Stimulated activated CD8-positive, alpha-beta memory T cell treated with anti-CD3 and anti-CD28 coated beads, Interleukin-15, amount 100 ng/mL, for 48 hours (primary cell): ENCODE results near the gene TMEM150B.

Experiments
- DNase-seq, 2 donors: peaks; one replicate each; pipeline ENCODE4 v3.0.0-alpha.2; 2020; ENCODE audit warnings: low read depth in 2 of 2

TMEM150B gene

DNA sequence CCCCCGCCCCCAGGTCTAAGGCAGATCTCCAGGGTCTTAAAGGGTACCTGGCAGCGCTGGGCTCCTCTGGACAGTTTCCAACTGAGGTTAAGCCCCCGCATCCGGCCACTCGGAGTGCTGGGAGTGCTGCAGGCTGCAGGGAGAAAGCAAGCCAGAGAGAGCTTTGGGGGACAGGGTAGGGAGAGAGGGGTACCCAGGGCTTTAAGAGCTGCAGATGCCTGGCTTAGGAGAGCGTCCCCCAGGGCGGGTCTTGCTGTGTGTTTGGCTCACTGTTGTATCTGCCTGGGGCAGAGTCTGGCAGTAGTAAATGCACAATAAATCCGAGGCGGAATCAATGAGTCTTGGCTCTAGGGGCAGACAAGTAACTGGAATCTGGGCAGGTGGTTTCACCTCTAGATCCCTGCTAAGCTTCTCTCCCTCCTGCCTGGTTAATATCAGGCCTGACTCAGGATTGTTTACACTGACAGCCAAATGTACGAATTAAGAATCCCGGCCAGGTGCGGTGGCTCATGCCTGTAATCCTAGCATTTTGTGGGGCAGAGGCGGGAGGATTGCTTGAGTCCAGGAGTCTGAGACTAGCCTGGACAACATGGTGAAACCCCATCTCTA, 30.2 kb upstream of the TMEM150B start:
- DNase-seq = no peak

GRCh38 chr19:55354698-55355212, 29.6 kb upstream of the TMEM150B start, which contains the start of gene COX6B2:
Gene COX6B2 (minus strand): TSS chr19:55354719. CDS start chr19:55354521, 198 bp downstream.
- no peak for DNase-seq

DNA sequence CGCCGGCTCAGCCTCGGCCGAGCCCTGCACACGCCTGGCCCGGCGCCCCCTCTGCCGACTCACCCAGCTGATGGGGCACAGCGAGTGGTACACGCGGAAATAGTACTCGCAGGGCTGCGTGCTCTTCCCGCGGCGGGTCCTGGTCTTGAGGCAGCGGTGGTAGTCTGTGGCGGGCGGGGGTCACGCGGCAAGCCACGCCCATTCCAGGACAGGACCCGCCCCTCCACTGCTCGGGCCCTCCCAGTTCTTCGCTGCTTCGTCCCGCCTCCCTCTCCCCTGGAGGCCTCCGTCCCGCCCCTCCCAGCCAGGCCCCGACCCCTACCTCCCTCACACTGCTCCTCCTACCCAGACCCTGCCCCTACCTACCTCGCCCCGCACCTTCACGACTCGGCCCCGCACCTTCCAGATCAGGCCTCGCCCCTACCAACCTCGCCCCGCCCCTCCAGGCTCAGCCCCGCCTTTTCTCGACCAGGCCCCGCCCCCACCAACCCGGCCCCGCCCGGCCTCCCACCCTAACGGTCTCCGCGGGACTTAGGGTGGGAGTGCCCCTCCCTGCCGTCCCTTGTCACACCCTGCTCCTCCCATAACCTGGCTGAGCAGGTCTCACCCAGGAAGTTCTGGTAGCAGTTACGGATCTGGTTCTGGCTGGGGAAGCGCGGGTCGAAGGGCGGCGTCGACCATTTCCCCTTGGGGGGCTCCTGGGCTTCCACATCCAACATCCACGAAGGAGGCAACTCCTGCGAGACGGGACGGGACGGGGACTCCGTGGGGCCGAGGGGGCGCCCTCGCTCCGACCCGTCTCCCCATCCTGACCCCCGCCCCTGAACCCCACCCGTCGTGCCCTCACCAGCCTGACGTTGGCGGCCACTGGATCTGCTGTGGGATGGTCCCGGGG, 28.9 kb upstream of the TMEM150B start:
- peak in 1 of 2 donors; percentile 27 for DNase-seq

- no peak for DNase-seq
Measured at GRCh38 chr19:55353356-55353802, 28.2 kb upstream of the TMEM150B start.

GRCh38 chr19:55352549-55353145, 27.5 kb upstream of the TMEM150B start:
- no peak for DNase-seq

DNA sequence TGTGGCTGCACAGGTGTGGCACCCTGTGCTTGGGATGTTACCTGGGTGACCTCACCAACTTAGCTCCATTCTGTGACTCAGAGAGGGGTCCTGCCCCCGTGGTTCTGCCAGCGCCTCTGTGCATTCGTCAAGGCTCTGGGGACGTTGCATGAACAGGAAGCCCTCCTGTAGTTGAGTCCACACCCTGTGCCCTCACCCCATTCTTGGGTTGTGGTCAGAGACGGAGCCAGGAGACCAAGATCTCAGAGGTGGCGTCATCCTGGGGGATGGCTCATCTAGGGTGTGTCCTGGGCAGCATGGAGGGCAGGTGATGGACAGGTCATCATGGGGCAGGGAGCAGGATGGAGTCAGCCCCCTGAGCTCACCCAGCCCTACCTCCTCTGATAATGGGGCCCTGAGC, 26.9 kb upstream of the TMEM150B start:
- no peak for DNase-seq

DNA sequence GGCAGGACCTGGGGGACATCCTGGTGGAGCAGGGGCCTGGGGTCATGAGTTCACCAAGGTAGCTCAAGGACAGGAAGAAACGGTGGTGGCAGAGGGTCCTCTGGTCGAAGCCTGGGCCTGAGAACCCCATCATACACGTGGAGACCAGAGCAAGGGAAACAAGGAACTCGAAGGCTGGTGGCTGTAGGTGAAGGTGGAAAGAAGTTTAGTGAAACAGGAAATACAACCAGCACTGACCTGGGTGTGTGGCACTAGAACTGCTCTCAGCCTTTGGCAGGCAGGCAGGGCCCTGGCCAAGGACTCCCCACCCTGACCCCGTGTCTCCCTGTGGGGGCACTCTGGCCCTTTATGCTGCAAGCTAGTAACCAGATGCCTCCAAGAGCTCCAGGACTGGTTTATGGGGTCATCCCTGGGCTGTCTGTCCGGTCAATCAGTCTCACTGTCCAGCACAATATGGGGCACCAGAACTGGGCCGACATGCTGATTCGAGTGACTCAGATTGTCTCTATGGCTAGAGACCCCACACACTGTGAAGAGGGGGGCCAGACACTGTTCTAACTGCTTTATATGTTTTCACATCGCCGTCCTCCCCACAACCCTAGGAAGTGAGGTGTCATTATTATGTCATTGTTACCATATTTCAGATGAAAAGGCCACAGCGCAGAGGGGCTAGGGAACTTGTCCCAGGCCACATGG, 25.6 kb upstream of the TMEM150B start:
- DNase-seq = no peak

DNA sequence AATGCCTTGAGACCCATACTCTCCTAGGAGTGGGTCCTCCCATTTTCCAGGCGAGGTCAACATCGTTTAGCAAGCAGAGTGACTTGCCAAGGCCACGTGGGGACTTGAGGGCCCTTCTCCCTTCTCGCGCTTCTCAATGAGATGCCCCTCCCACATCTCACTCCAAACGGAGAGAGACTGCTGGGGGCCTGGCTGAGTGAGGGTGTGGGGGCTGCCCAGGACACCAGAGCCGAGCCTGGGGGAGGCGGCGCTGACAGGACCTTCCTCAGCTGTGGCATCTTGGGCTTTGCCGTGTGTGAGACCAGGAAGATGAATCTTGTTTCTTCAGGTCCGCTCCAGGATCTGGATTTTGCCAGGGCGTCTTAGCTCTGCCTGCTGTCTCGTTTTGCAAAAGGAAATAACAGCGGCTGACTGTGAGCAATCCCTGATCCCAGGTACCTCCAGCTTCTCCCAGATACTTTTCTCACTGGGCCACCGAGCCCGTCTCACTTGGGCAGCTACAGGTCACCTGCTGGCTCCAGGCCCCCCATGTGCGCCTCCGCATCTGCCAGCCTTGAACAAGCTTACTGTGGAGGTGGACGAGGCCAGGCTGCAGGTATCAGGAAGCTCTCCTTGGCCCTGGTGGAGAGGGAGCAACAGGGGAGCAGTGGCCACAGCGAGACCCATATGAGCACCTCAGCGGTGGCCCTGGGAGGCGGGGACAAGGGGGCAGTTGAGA, 23.3 kb upstream of the TMEM150B start:
- DNase-seq = no peak

DNA sequence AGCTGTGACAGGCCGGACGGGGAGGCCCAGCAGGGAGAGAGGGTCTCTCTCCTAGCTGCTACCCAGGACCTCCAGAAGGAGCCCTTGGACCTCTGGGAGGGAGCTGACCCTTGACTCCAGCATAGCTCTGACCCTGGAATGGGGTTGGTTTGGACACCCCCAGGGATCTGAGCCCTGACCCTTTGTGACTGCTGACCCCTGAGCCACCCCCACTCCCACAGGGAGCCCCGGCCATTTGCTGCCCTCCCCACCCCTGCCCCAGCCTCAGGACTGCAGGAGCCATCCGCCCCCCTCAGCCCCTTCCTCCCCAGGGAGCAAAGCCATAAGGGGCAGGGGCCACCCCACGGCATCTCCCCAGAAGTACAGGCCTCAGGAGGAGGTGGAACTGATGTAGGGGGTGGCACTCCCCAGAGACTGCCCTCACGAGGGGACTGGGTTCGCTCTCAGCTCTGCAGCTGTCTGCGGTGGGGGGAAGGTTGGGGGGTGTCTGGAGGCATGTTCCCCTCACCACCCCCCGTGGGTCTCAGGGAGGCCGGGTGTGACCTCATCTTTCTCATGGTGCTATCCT, 22.4 kb upstream of the TMEM150B start:
- DNase-seq = no peak

DNA sequence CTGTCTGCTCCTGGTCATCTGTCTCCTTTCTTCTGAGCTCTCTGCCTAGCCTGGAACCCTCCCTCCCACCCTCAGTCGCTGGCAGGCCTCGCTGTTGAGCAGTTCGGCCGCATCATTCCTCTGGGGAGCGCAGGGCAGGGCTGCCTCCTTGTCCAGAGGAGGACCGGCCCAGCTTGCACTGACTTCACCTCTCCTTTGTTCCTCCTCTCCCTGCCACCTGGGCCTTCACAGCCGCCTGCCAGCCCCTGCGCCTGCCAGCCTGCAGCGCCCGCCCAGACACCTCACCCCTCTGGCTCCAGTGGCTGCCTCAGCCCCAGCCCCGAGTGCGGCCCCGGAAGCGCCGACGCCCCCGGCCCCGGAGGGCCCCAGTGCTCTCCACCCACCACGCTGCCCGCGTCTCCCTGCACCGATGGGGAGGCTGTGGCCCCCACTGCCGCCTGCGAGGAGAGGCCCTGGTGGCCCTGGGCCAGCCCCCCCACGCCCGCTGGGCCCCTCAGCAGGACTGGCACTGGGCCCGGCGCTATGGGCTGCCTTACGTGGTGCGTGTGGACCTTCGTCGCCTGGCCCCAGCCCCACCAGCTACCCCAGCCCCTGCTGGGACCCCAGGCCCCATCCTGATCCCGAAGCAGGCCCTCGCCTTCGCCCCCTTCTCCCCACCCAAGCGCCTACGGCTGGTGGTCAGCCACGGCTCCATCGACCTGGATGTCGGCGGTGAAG, 21.7 kb upstream of the TMEM150B start:
- no peak for DNase-seq

GRCh38 chr19:55345818-55346724, 20.9 kb upstream of the TMEM150B start:
- no peak for DNase-seq

- no peak for DNase-seq
Measured at GRCh38 chr19:55345101-55345817, 20.1 kb upstream of the TMEM150B start.

DNA sequence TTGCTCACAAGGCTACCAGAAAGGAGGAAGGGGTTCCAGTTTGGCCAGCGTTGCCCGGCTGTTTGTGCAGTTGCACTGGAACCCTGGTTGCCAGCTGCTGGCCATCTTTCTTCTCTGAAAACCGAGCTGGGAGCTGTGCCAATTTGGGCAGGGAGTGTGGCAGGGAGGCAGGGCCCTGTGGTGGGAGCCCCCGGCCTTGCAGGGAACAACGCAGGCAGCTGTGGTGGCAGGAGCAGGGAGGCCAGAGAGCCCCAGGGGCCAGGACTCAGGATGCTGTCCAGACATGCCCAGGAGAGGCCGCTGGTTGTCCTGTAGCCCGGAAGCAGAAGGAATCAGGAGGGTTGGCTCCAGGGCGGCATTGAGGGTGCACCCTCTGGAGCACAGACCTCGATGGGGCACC, 19.3 kb upstream of the TMEM150B start:
- no peak for DNase-seq

DNA sequence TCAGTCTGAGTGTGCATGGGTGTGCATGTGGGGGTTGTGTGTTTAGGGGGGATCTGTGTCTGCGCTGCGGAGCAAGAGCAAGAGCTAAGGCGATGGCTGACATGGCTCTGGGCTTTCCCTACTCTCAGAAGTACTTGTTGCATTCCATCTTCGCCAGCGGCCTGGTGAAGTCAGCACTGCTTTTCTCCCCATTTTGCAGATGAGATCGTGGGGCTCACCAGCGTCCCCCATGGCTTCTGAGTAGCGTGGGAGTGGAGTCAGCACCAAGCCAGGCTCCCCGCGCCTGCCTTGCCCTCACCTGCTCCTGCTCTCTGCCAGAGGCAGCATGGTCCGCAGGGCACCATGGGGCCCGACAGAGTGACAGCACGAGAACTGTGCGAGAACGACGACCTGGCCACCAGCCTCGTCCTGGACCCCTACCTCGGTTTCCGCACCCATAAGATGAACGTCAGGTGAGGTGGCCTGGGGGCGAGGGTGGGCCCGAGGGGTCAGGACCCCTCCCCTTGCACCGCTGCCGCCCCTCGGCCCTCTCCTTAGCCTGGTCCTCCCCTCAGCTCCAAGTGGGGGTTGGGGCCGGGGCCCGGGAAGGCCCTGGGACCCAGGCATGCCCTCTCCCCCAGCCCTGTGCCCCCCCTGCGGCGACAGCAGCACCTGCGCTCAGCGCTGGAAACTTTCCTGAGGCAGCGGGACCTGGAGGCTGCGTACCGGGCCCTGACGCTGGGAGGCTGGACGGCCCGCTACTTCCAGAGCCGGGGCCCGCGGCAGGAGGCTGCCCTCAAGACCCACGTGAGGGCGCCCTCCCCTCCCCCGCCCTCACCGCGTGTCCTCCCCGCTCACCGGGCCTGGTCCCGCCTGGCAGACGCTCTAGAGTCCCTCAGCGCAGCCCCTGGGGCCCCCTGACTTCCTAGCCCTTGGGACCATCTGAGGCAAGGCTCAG, 16.7 kb upstream of the TMEM150B start:
- DNase-seq = no peak

GRCh38 chr19:55341171-55341588, 16.0 kb upstream of the TMEM150B start:
- peak; percentile 65 to 71 for DNase-seq

GRCh38 chr19:55340784-55341147, 15.6 kb upstream of the TMEM150B start:
- no peak for DNase-seq
